ENCODE results near the gene FGD3. TPM values are rescaled to one million over a fixed set of nuclear protein-coding genes. Genes with fewer than 3 reads are reported as not detected.

Gene FGD3
- total RNA-seq, 3 donors from 2014 or later (not counting 1 experiment from before 2014, with no cell fraction given): 133 to 204 (median 193) TPM

- Mint-ChIP-seq H3K4me3 (no peak overlapping the region), H3K27ac (no peak overlapping the region), H3K27me3 (ENCODE audit: low read depth in 2 of 2) (peaks cover 14 to 25% of the 10 kb centered on the region in 2 donors), H3K4me1 (peaks cover 5 to 12% of the 10 kb centered on the region in 2 donors), H3K36me3 (no peaks in the 10 kb centered on the region), H3K9me3 (no peaks in the 10 kb centered on the region)
- intact Hi-C loops (cut with micrococcal nuclease): no loop called here
- Histone ChIP-seq H3K27ac (ENCODE audit: low read length) (no peak overlapping the region), H3K9me3 (ENCODE audit: control insufficient read depth, insufficient read depth, low read length) (peaks cover 3% of the 10 kb centered on the region), H3K36me3 (ENCODE audit: control insufficient read depth, insufficient read depth, low read length) (peaks cover 3% of the 10 kb centered on the region), H3K4me1 (ENCODE audit: control insufficient read depth, insufficient read depth, low read length) (peaks cover 16% of the 10 kb centered on the region), H3K27me3 (ENCODE audit: control insufficient read depth, insufficient read depth, low read length) (peaks cover 6% of the 10 kb centered on the region), H3K4me3 (ENCODE audit: low read length) (no peak overlapping the region)
- DNase-seq: no peak
- no peak for ATAC-seq
- TF ChIP-seq CTCF (IDR thresholded peaks at IDR 0.05): no peak
- 92% methylated on average over 4 of the region's 4 CpGs for WGBS (ENCODE audit: insufficient coverage)
Observed at GRCh38 chr9:93085676-93086075, 138.4 kb downstream of the FGD3 start.

Other genes starting within 250 kb of the FGD3 start
- 10 to 100 TPM; 27.0 to 39.7 (median 39.7) TPM for gene BICD2, start 182.7 kb upstream of the FGD3 start, total RNA-seq
- gene ZNF484, start 69.5 kb upstream of the FGD3 start, total RNA-seq: 10 to 100 TPM; 14.1 to 19.5 (median 16.2) TPM
- gene SUSD3, start 111.2 kb downstream of the FGD3 start, total RNA-seq: 1 to 10 TPM; 1.2 to 2.1 (median 1.8) TPM
- gene CARD19, start 148.7 kb downstream of the FGD3 start, total RNA-seq: 10 to 100 TPM; 30.7 to 49.1 (median 42.6) TPM
- 100 to 1,000 TPM in 1 of 3 donors, 10 to 100 TPM in 2; 87.3 to 121 (median 93.8) TPM for gene NINJ1, start 186.7 kb downstream of the FGD3 start, total RNA-seq
- gene WNK2, start 236.6 kb downstream of the FGD3 start, total RNA-seq: under 1 TPM in 1 of 3 donors, not detected in 2; 0.25 TPM

Measured in natural killer cell (primary cell).